ENCODE measurements around the gene SUGP1.
"Not testable (repeated sequence)": the region's sequence is repeated elsewhere in the genome, so short reads cannot be mapped to it uniquely, and the experiment has no call there.

The SUGP1 gene

GRCh38 chr19:19354007-19354406 is 33.7 kb upstream of the SUGP1 start:
- TF ChIP-seq CTCF (IDR thresholded peaks at IDR 0.05) = no peak
- no peaks in the 10 kb centered on the region for H3K4me1 ChIP-seq (ENCODE audit: control insufficient read depth in 1 of 2, insufficient read depth in 1 of 2, low read depth in 1 of 2, low read length in 1 of 2)
- H3K27ac ChIP-seq = no peak overlapping the region
- no peak overlapping the region for H3K4me3 ChIP-seq (ENCODE audit: low read depth in 1 of 2, low read length in 1 of 2)
- no peaks in the 10 kb centered on the region for H3K27me3 ChIP-seq
- peaks cover 97% of the 10 kb centered on the region for H3K36me3 ChIP-seq
- no peaks in the 10 kb centered on the region for H3K9me3 ChIP-seq

- H3K4me3 ChIP-seq (ENCODE audit: low read depth in 1 of 2, low read length in 1 of 2) = no peak overlapping the region
- peaks cover 99% of the 10 kb centered on the region for H3K36me3 ChIP-seq
- H3K9me3 ChIP-seq = no peaks in the 10 kb centered on the region
- no peak for TF ChIP-seq CTCF (IDR thresholded peaks at IDR 0.05)
- H3K4me1 ChIP-seq (ENCODE audit: control insufficient read depth in 1 of 2, insufficient read depth in 1 of 2, low read depth in 1 of 2, low read length in 1 of 2) = no peaks in the 10 kb centered on the region
- no peaks in the 10 kb centered on the region for H3K27me3 ChIP-seq
- H3K27ac ChIP-seq = no peak overlapping the region
Observed at GRCh38 chr19:19352823-19353222, 32.5 kb upstream of the SUGP1 start.

- not testable (repeated sequence) for H3K4me3 ChIP-seq (ENCODE audit: low read depth in 1 of 2, low read length in 1 of 2); H3K27me3 ChIP-seq; H3K9me3 ChIP-seq; H3K27ac ChIP-seq; H3K4me1 ChIP-seq (ENCODE audit: control insufficient read depth in 1 of 2, insufficient read depth in 1 of 2, low read depth in 1 of 2, low read length in 1 of 2)
- peaks cover 99% of the 10 kb centered on the region for H3K36me3 ChIP-seq
Observed at GRCh38 chr19:19350756-19351155, 30.4 kb upstream of the SUGP1 start.

- H3K4me3 ChIP-seq (ENCODE audit: low read depth in 1 of 2, low read length in 1 of 2) = no peak overlapping the region
- no peak for TF ChIP-seq CTCF (IDR thresholded peaks at IDR 0.05)
- no peaks in the 10 kb centered on the region for H3K9me3 ChIP-seq
- no peaks in the 10 kb centered on the region for H3K4me1 ChIP-seq (ENCODE audit: control insufficient read depth in 1 of 2, insufficient read depth in 1 of 2, low read depth in 1 of 2, low read length in 1 of 2)
- no peak overlapping the region for H3K27ac ChIP-seq
- peaks cover 99% of the 10 kb centered on the region for H3K36me3 ChIP-seq
- no peaks in the 10 kb centered on the region for H3K27me3 ChIP-seq
Observed at GRCh38 chr19:19349365-19349764, 29.1 kb upstream of the SUGP1 start.

- peaks cover 99% of the 10 kb centered on the region for H3K36me3 ChIP-seq
- H3K27ac ChIP-seq = no peak overlapping the region
- no peaks in the 10 kb centered on the region for H3K27me3 ChIP-seq
- H3K9me3 ChIP-seq = no peaks in the 10 kb centered on the region
- H3K4me3 ChIP-seq (ENCODE audit: low read depth in 1 of 2, low read length in 1 of 2) = no peak overlapping the region
- TF ChIP-seq CTCF (IDR thresholded peaks at IDR 0.05) = no peak
- H3K4me1 ChIP-seq (ENCODE audit: control insufficient read depth in 1 of 2, insufficient read depth in 1 of 2, low read depth in 1 of 2, low read length in 1 of 2) = no peaks in the 10 kb centered on the region
Observed at GRCh38 chr19:19348266-19348665, 28.0 kb upstream of the SUGP1 start.

GRCh38 chr19:19347401-19348110 is 27.2 kb upstream of the SUGP1 start:
- peaks cover 99% of the 10 kb centered on the region for H3K36me3 ChIP-seq
- H3K9me3 ChIP-seq = no peaks in the 10 kb centered on the region
- no peaks in the 10 kb centered on the region for H3K4me1 ChIP-seq (ENCODE audit: control insufficient read depth in 1 of 2, insufficient read depth in 1 of 2, low read depth in 1 of 2, low read length in 1 of 2)
- TF ChIP-seq CTCF (IDR thresholded peaks at IDR 0.05) = no peak
- H3K27me3 ChIP-seq = no peaks in the 10 kb centered on the region
- H3K4me3 ChIP-seq (ENCODE audit: low read depth in 1 of 2, low read length in 1 of 2) = no peak overlapping the region
- H3K27ac ChIP-seq = no peak overlapping the region
